ENCODE measurements around the gene CNTN4.

- TF ChIP-seq, protein P1, sequence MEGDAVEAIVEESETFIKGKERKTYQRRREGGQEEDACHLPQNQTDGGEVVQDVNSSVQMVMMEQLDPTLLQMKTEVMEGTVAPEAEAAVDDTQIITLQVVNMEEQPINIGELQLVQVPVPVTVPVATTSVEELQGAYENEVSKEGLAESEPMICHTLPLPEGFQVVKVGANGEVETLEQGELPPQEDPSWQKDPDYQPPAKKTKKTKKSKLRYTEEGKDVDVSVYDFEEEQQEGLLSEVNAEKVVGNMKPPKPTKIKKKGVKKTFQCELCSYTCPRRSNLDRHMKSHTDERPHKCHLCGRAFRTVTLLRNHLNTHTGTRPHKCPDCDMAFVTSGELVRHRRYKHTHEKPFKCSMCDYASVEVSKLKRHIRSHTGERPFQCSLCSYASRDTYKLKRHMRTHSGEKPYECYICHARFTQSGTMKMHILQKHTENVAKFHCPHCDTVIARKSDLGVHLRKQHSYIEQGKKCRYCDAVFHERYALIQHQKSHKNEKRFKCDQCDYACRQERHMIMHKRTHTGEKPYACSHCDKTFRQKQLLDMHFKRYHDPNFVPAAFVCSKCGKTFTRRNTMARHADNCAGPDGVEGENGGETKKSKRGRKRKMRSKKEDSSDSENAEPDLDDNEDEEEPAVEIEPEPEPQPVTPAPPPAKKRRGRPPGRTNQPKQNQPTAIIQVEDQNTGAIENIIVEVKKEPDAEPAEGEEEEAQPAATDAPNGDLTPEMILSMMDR (conservative IDR thresholded peaks at IDR 0.05; ENCODE audit: low read depth in 2 of 2) = no peak
- TF ChIP-seq EZH2 (IDR thresholded peaks at IDR 0.05; ENCODE audit: low read depth, unreplicated experiment) (no peak), JUNB (IDR thresholded peaks at IDR 0.05; ENCODE audit: unreplicated experiment) (no peak), POLR2AphosphoS5 (IDR thresholded peaks at IDR 0.05; ENCODE audit: low read depth) (no peak), CREB1 (CRISPR knock-in tag; IDR thresholded peaks at IDR 0.05; ENCODE audit: low read depth) (no peak), EZH2phosphoT487 (IDR thresholded peaks at IDR 0.05; ENCODE audit: unreplicated experiment) (no peak), ZNF114 (CRISPR knock-in tag; IDR thresholded peaks at IDR 0.05) (no peak)
- TF ChIP-seq, protein P2, sequence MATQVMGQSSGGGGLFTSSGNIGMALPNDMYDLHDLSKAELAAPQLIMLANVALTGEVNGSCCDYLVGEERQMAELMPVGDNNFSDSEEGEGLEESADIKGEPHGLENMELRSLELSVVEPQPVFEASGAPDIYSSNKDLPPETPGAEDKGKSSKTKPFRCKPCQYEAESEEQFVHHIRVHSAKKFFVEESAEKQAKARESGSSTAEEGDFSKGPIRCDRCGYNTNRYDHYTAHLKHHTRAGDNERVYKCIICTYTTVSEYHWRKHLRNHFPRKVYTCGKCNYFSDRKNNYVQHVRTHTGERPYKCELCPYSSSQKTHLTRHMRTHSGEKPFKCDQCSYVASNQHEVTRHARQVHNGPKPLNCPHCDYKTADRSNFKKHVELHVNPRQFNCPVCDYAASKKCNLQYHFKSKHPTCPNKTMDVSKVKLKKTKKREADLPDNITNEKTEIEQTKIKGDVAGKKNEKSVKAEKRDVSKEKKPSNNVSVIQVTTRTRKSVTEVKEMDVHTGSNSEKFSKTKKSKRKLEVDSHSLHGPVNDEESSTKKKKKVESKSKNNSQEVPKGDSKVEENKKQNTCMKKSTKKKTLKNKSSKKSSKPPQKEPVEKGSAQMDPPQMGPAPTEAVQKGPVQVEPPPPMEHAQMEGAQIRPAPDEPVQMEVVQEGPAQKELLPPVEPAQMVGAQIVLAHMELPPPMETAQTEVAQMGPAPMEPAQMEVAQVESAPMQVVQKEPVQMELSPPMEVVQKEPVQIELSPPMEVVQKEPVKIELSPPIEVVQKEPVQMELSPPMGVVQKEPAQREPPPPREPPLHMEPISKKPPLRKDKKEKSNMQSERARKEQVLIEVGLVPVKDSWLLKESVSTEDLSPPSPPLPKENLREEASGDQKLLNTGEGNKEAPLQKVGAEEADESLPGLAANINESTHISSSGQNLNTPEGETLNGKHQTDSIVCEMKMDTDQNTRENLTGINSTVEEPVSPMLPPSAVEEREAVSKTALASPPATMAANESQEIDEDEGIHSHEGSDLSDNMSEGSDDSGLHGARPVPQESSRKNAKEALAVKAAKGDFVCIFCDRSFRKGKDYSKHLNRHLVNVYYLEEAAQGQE (IDR thresholded peaks at IDR 0.05; ENCODE audit: unreplicated experiment) = no peak
- TF ChIP-seq, protein P3, sequence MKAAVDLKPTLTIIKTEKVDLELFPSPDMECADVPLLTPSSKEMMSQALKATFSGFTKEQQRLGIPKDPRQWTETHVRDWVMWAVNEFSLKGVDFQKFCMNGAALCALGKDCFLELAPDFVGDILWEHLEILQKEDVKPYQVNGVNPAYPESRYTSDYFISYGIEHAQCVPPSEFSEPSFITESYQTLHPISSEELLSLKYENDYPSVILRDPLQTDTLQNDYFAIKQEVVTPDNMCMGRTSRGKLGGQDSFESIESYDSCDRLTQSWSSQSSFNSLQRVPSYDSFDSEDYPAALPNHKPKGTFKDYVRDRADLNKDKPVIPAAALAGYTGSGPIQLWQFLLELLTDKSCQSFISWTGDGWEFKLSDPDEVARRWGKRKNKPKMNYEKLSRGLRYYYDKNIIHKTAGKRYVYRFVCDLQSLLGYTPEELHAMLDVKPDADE (IDR thresholded peaks at IDR 0.05) = no peak
Observed at GRCh38 chr3:2863127-2863526, 764.5 kb downstream of the CNTN4 start.

All from GM23338 (cell line).